ENCODE measurements around the gene HSF5. TPM values are rescaled to one million over a fixed set of nuclear protein-coding genes. Genes with fewer than 3 reads are reported as not detected.

The HSF5 gene
- total and polyA plus RNA-seq, 2 of the 13 experiments (the other 11 are each of a cell fraction or from before 2014, with no cell fraction given): not detected

GRCh38 chr17:58503866-58504265 is 15.7 kb upstream of the HSF5 start:
- over 99% methylated on average over 8 of the region's 8 CpGs for WGBS (ENCODE audit: low lambda C conversion rate)
- Histone ChIP-seq H3K9me3 (ENCODE audit: low read length) (no peaks in the 10 kb centered on the region), H3K79me2 (ENCODE audit: insufficient read depth, low read length) (no peaks in the 10 kb centered on the region), H3K36me3 (replicated peaks in 1 of 2; ENCODE audit: control insufficient read depth in 1 of 2, insufficient read depth in 2 of 2, low read length in 2 of 2) (peaks cover 45 to 89% of the 10 kb centered on the region in 2 experiments), H3K4me2 (ENCODE audit: low read depth, low read length) (no peak overlapping the region), H4K20me1 (ENCODE audit: insufficient read depth, low read length) (no peaks in the 10 kb centered on the region), H3K9ac (ENCODE audit: insufficient read depth, low read depth, low read length) (no peak overlapping the region), H3K4me1 (ENCODE audit: insufficient read depth, low read length) (peaks cover 25% of the 10 kb centered on the region), H3K27me3 (ENCODE audit: control insufficient read depth in 1 of 2, insufficient read depth in 2 of 2, low read length in 2 of 2) (no peaks in the 10 kb centered on the region), H2AFZ (ENCODE audit: low read length) (no peak overlapping the region), H3K27ac (ENCODE audit: extremely low read length, insufficient read depth, low read length) (no peak overlapping the region), H3K4me3 (replicated peaks in 1 of 3; ENCODE audit: insufficient read depth in 1 of 3, low read depth in 2 of 3, low read length in 3 of 3) (no peak overlapping the region)
- TF ChIP-seq ZNF124 (CRISPR knock-in tag; IDR thresholded peaks at IDR 0.05) (no peak), ERF (CRISPR knock-in tag; IDR thresholded peaks at IDR 0.05) (no peak), ZNF83 (CRISPR knock-in tag; IDR thresholded peaks at IDR 0.05; ENCODE audit: borderline replicate concordance) (no peak), MATR3 (CRISPR knock-in tag; IDR thresholded peaks at IDR 0.05) (no peak), THYN1 (CRISPR knock-in tag; IDR thresholded peaks at IDR 0.05; ENCODE audit: borderline replicate concordance, low read depth) (no peak), ZNF446 (CRISPR knock-in tag; IDR thresholded peaks at IDR 0.05) (no peak), POLR2AphosphoS5 (IDR thresholded peaks at IDR 0.05; ENCODE audit: low read depth, low read length) (no peak), NFYC (CRISPR knock-in tag; IDR thresholded peaks at IDR 0.05) (no peak), HOXA5 (CRISPR knock-in tag; IDR thresholded peaks at IDR 0.05) (no peak), ATF1 (CRISPR knock-in tag; IDR thresholded peaks at IDR 0.05) (no peak), ZBTB37 (CRISPR knock-in tag; IDR thresholded peaks at IDR 0.05) (no peak), ZFP36 (IDR thresholded peaks at IDR 0.05; ENCODE audit: borderline replicate concordance, low read depth, low read length, partially characterized antibody) (no peak), ZNF143 (CRISPR knock-in tag; IDR thresholded peaks at IDR 0.05) (no peak), CEBPZ (IDR thresholded peaks at IDR 0.05; ENCODE audit: low read length) (no peak), ZBTB38 (CRISPR knock-in tag; IDR thresholded peaks at IDR 0.05) (no peak), PREB (CRISPR knock-in tag; IDR thresholded peaks at IDR 0.05) (no peak), NR3C1 (CRISPR knock-in tag; IDR thresholded peaks at IDR 0.05) (no peak), SOX6 (IDR thresholded peaks at IDR 0.05) (no peak), SOX6 (CRISPR knock-in tag; IDR thresholded peaks at IDR 0.05) (no peak)
- POLR2A ChIA-PET: interaction anchor here (1.4 kb wide), 1 partner anchor 11 kb away, joined by 3 read pairs; the partner anchor contains the start of gene MTMR4
- intact Hi-C loops (cut with micrococcal nuclease; ENCODE audit: unreplicated experiment): no loop called here
- FAIRE-seq (no peak), ATAC-seq (no peak), DNase-seq (ENCODE audit: low spot score) (no peak)
- CTCF ChIA-PET (ENCODE audit: low intra/inter-chr PET ratio, low total read pairs): no interaction called here
- in situ Hi-C loops (cut with HindIII; ENCODE audit: extremely low pct_ligation_motif_present, low pct_unique_long_range_greater_than_20kb): loop anchor here (10.0 kb wide), 1 partner anchor 59 kb away; no protein-coding TSS in a partner anchor
- no TSS peak for BruUV-seq (replicated peaks)

Measured in HepG2 (cell line).